ENCODE results near the gene ADAM17. TPM values are rescaled to one million over a fixed set of nuclear protein-coding genes. Genes with fewer than 3 reads are reported as not detected.
"Not testable (repeated sequence)": the region's sequence is repeated elsewhere in the genome, so short reads cannot be mapped to it uniquely, and the experiment has no call there.

ADAM17 gene
- 40.1 and 108 TPM in 2 replicates for total RNA-seq (ENCODE audit: low replicate concordance)

DNA sequence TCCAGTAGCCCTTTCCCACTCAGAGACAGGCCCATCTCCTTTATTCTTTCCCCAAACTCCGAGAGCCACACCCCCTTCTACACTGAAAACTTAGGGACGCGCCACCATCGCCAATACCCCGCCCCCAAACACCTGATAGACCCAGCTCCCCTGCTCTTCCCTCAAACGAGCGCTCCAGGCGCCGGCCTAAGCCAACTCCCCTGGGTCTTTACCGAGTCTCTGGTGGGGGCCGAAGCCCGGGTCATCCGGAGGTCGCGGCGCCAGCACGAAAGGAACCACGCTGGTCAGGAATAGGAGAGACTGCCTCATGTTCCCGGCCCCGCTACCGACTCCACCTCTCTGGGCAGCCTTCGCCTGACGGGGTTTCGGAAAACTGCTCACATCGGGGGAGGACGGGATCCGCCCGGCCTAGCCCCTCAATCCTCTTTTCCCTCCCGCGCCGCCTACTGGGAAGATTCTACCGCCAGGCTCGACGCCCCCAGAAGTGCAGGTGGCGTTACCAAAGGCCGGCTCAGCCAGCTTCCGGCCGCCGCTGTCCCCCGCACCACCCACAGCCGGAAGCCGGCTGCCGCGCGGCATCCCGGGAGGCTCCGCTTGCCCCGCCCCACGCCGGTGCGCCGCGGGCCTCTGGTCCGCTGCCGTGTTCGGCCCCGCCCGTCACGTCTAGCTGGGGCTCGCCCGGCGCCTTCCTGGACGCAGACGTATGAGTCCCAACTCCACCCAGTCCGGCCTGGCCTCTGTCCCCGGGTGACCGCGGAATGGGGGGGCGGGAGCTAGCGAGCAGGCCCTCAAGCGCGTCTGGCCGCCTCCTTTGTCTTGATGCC, at the start of gene ADAM17:
ADAM17 (minus strand) TSS at position 534 of the 824 bp plus-strand sequence; CDS start at position 309, 225 bp downstream.
- TF ChIP-seq CTCF (IDR thresholded peaks at IDR 0.05; ENCODE audit: insufficient read depth, low read length), result peak; percentile 62
- DNase-seq (ENCODE audit: low read depth), result peak; percentile 95
- H3K4me3 ChIP-seq (ENCODE audit: low read depth, low read length), result peak within 1 kb of the TSS; percentile 98

DNA sequence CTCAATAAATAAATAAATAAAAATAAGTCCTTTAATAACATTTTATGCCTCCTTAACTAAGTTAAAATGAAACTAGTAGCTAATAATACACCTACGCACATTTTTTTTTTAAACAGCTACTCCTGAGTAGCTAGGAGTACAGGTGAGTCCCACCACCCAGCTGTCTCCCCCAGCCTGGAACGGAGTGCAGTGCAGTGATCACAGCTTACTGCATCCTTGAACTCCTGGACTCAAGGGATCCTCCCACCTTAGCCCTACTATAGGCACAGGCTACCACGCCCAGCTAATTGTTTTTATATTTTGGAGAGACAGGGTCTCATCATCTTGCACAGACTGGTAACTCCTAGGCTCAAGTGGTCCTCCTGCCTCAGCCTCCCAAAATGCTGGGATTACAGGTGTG, 46.8 kb upstream of the ADAM17 start:
- no peak for DNase-seq (ENCODE audit: low read depth)
- no peak for TF ChIP-seq CTCF (IDR thresholded peaks at IDR 0.05; ENCODE audit: insufficient read depth, low read length)
- no peak overlapping the region for H3K4me3 ChIP-seq (ENCODE audit: low read depth, low read length)

DNA sequence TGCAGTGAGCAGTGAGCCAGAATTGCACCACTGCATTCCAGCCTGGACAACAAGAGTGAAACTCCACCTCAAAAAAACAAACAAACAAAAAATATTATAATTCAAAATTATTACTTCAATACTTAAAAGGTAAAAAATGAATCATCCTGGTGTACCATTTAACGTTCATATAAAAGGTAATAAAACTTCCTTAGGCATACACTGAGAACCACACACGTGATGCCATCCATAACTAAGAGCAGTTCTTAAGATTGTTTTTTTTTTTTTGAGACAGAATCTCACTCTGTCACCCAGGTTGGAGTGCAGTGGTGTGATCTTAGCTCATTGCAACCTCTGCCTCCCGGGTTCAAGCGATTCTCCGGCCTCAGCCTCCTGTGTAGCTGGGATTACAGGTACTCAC, 45.8 kb upstream of the ADAM17 start:
- H3K4me3 ChIP-seq (ENCODE audit: low read depth, low read length), result no peak overlapping the region
- TF ChIP-seq CTCF (IDR thresholded peaks at IDR 0.05; ENCODE audit: insufficient read depth, low read length), result no peak
- DNase-seq (ENCODE audit: low read depth), result no peak

DNA sequence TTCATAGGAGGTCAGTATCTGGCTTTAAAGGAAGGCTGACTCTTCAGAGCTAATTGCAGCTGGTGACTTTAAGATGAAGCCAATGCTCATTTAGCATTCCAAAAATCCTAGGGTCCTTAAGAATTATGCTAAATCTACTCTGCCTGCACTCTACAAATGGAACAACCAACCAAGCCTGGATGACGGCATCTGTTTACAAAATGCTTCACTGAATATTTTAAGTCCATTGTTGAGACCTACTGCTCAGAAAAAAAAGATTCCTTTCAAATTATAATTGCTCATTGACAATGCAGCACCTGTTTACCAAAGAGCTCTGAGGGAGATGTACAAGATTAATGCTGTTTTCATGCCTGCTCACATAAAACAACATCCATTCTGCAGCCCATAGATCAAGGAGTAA, 43.8 kb upstream of the ADAM17 start:
- no peak overlapping the region for H3K4me3 ChIP-seq (ENCODE audit: low read depth, low read length)
- no peak for DNase-seq (ENCODE audit: low read depth)
- TF ChIP-seq CTCF (IDR thresholded peaks at IDR 0.05; ENCODE audit: insufficient read depth, low read length), result no peak

GRCh38 chr2:9596621-9597311, 41.1 kb upstream of the ADAM17 start:
- no peak for DNase-seq (ENCODE audit: low read depth)
- no peak overlapping the region for H3K4me3 ChIP-seq (ENCODE audit: low read depth, low read length)
- no peak for TF ChIP-seq CTCF (IDR thresholded peaks at IDR 0.05; ENCODE audit: insufficient read depth, low read length)

GRCh38 chr2:9595746-9596145, 40.1 kb upstream of the ADAM17 start:
- no peak for TF ChIP-seq CTCF (IDR thresholded peaks at IDR 0.05; ENCODE audit: insufficient read depth, low read length)
- H3K4me3 ChIP-seq (ENCODE audit: low read depth, low read length), result no peak overlapping the region
- no peak for DNase-seq (ENCODE audit: low read depth)

- peak; percentile 63 for DNase-seq (ENCODE audit: low read depth)
- H3K4me3 ChIP-seq (ENCODE audit: low read depth, low read length), result not testable (repeated sequence)
Observed at GRCh38 chr2:9595256-9595655, 39.6 kb upstream of the ADAM17 start.

Data from fibroblast of the aortic adventitia (primary cell).